ENCODE data around the gene ANKRD44. TPM values are rescaled to one million over a fixed set of nuclear protein-coding genes. Genes with fewer than 3 reads are reported as not detected.

The ANKRD44 gene
- total RNA-seq, 1 experiment from 2014 or later = 0.68 TPM

GRCh38 chr2:197245829-197246804 is 64.5 kb downstream of the ANKRD44 start:
- DNase-seq (ENCODE audit: low spot score) = no peak
- ATAC-seq = no peak
- ChIA-PET POLR2A (no interaction called here), CTCF (no interaction called here)
- H3K4me3 Mint-ChIP-seq = no peak overlapping the region
- H3K36me3 Mint-ChIP-seq = no peaks in the 10 kb centered on the region
- no peak overlapping the region for H3K27ac Mint-ChIP-seq
- no peaks in the 10 kb centered on the region for H3K4me1 Mint-ChIP-seq
- TF ChIP-seq FOXK1 (CRISPR knock-in tag; IDR thresholded peaks at IDR 0.05) = no peak
- TF ChIP-seq MLX (CRISPR knock-in tag; IDR thresholded peaks at IDR 0.05) = no peak
- no peak for TF ChIP-seq TEAD4 (CRISPR knock-in tag; IDR thresholded peaks at IDR 0.05)
- TF ChIP-seq SOX15 (CRISPR knock-in tag; IDR thresholded peaks at IDR 0.05) = no peak
- no peak for TF ChIP-seq E2F1 (CRISPR knock-in tag; IDR thresholded peaks at IDR 0.05)
- no peak for TF ChIP-seq ZNF512 (CRISPR knock-in tag; IDR thresholded peaks at IDR 0.05; ENCODE audit: borderline replicate concordance)
- TF ChIP-seq PREB (CRISPR knock-in tag; IDR thresholded peaks at IDR 0.05; ENCODE audit: borderline replicate concordance) = no peak
- no peak for TF ChIP-seq GTF2I (CRISPR knock-in tag; conservative IDR thresholded peaks at IDR 0.05)
- H3K9me3 Mint-ChIP-seq = no peaks in the 10 kb centered on the region
- no peaks in the 10 kb centered on the region for H3K27me3 Mint-ChIP-seq (ENCODE audit: low read depth)

GRCh38 chr2:197244349-197244748 is 66.2 kb downstream of the ANKRD44 start:
- H3K4me1 Mint-ChIP-seq = no peaks in the 10 kb centered on the region
- no peaks in the 10 kb centered on the region for H3K9me3 Mint-ChIP-seq
- no peak for DNase-seq (ENCODE audit: low spot score)
- no peak for ATAC-seq
- ChIA-PET POLR2A (no interaction called here), CTCF (no interaction called here)
- H3K4me3 Mint-ChIP-seq = no peak overlapping the region
- H3K27me3 Mint-ChIP-seq (ENCODE audit: low read depth) = no peaks in the 10 kb centered on the region
- H3K36me3 Mint-ChIP-seq = no peaks in the 10 kb centered on the region
- H3K27ac Mint-ChIP-seq = no peak overlapping the region
- no peak for TF ChIP-seq NR3C1 (CRISPR knock-in tag; conservative IDR thresholded peaks at IDR 0.05; ENCODE audit: low read depth)
- no peak for TF ChIP-seq ZNF416 (CRISPR knock-in tag; IDR thresholded peaks at IDR 0.05)
- no peak for TF ChIP-seq ATF1 (CRISPR knock-in tag; IDR thresholded peaks at IDR 0.05)
- TF ChIP-seq ZNF281 (CRISPR knock-in tag; IDR thresholded peaks at IDR 0.05) = no peak
- no peak for TF ChIP-seq AFF4 (CRISPR knock-in tag; IDR thresholded peaks at IDR 0.05; ENCODE audit: borderline replicate concordance)
- TF ChIP-seq FOXP4 (CRISPR knock-in tag; IDR thresholded peaks at IDR 0.05) = no peak
- TF ChIP-seq ZNF396 (CRISPR knock-in tag; IDR thresholded peaks at IDR 0.05; ENCODE audit: borderline replicate concordance) = no peak
- TF ChIP-seq GTF2I (CRISPR knock-in tag; conservative IDR thresholded peaks at IDR 0.05) = no peak
- TF ChIP-seq GABPB1 (CRISPR knock-in tag; IDR thresholded peaks at IDR 0.05) = no peak
- no peak for TF ChIP-seq E2F1 (CRISPR knock-in tag; IDR thresholded peaks at IDR 0.05)
- no peak for TF ChIP-seq ZMAT4 (CRISPR knock-in tag; IDR thresholded peaks at IDR 0.05)
